ENCODE data around the gene EFHD2.

DNA sequence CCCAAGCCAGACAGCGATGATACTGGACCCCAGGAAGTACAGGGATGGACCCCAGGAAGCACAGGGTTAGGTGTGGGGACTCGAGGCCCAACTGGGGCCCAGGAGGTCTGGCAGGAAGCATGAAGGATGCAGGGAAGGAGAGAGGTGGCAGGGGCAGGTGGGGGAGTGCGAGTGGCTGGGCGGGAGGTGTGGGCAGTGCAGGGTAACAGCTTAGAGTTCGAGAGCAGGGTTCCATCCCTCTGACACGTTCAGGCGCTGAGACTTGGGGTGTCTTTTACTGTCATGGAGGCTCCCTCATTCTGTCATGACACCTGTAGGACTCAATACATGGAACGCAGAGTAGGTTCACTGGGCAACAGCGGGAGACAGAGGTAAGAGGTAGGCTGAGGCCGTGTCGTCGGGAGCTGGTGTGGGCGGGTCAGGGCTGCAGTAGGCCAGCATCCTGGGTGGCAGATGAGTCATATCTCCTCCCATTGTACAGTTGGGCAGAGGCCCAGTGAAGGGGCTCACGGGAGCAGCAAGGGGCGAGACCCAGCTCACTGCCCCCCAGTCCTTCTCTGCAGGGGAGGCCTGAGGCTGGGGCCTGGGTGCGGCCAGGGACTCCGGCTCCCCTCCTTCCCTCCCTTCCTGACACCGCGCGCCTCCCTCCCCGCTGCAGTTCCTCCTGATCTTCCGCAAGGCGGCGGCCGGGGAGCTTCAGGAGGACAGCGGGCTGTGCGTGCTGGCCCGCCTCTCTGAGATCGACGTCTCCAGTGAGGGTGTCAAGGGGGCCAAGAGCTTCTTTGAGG is 17.0 kb downstream of the EFHD2 start:
- no peak for TF ChIP-seq POLR2A (IDR thresholded peaks at IDR 0.05; ENCODE audit: borderline replicate concordance, extremely low read depth, insufficient read depth, insufficient read length)
- no peak for TF ChIP-seq EZH2phosphoT487 (IDR thresholded peaks at IDR 0.05; ENCODE audit: borderline replicate concordance)
- TF ChIP-seq, protein P1, sequence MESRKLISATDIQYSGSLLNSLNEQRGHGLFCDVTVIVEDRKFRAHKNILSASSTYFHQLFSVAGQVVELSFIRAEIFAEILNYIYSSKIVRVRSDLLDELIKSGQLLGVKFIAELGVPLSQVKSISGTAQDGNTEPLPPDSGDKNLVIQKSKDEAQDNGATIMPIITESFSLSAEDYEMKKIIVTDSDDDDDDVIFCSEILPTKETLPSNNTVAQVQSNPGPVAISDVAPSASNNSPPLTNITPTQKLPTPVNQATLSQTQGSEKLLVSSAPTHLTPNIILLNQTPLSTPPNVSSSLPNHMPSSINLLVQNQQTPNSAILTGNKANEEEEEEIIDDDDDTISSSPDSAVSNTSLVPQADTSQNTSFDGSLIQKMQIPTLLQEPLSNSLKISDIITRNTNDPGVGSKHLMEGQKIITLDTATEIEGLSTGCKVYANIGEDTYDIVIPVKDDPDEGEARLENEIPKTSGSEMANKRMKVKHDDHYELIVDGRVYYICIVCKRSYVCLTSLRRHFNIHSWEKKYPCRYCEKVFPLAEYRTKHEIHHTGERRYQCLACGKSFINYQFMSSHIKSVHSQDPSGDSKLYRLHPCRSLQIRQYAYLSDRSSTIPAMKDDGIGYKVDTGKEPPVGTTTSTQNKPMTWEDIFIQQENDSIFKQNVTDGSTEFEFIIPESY (IDR thresholded peaks at IDR 0.05; ENCODE audit: extremely low read depth, insufficient replicate concordance, low read length), result no peak
- TF ChIP-seq EZH2 (IDR thresholded peaks at IDR 0.05), result no peak
- no peak; the same call in 1 of the 2 replicates for TF ChIP-seq JUND (IDR thresholded peaks at IDR 0.05)
- TF ChIP-seq, protein P2, sequence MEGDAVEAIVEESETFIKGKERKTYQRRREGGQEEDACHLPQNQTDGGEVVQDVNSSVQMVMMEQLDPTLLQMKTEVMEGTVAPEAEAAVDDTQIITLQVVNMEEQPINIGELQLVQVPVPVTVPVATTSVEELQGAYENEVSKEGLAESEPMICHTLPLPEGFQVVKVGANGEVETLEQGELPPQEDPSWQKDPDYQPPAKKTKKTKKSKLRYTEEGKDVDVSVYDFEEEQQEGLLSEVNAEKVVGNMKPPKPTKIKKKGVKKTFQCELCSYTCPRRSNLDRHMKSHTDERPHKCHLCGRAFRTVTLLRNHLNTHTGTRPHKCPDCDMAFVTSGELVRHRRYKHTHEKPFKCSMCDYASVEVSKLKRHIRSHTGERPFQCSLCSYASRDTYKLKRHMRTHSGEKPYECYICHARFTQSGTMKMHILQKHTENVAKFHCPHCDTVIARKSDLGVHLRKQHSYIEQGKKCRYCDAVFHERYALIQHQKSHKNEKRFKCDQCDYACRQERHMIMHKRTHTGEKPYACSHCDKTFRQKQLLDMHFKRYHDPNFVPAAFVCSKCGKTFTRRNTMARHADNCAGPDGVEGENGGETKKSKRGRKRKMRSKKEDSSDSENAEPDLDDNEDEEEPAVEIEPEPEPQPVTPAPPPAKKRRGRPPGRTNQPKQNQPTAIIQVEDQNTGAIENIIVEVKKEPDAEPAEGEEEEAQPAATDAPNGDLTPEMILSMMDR (IDR thresholded peaks at IDR 0.05 in 2 of 3, conservative IDR thresholded peaks at IDR 0.05 in 1 of 3; ENCODE audit: borderline replicate concordance in 1 of 3, insufficient read depth in 1 of 3, low read depth in 2 of 3, low read length in 2 of 3), result no peak
- TF ChIP-seq, protein P3, sequence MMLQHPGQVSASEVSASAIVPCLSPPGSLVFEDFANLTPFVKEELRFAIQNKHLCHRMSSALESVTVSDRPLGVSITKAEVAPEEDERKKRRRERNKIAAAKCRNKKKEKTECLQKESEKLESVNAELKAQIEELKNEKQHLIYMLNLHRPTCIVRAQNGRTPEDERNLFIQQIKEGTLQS (IDR thresholded peaks at IDR 0.05), result no peak

Measured in HCT116 (cell line).